ENCODE measurements around the gene ACIN1. TPM values are rescaled to one million over a fixed set of nuclear protein-coding genes. Genes with fewer than 3 reads are reported as not detected.

The ACIN1 gene
- total and polyA plus RNA-seq, 2 experiments from 2014 or later = 76.1 to 172 TPM

GRCh38 chr14:23043145-23043544 is 51.8 kb downstream of the ACIN1 start:
- Mint-ChIP-seq H3K4me1 (peaks cover 20% of the 10 kb centered on the region), H3K27me3 (ENCODE audit: insufficient read depth, low read depth, poor library complexity) (peaks cover 17% of the 10 kb centered on the region), H3K4me3 (no peak overlapping the region)

More at GRCh38 chr14:23043145-23043544, 51.8 kb downstream of the ACIN1 start:
- H3K9me3 Mint-ChIP-seq = no peaks in the 10 kb centered on the region; the same call in 2 of the 3 replicates
- peaks cover 5% of the 10 kb centered on the region for H3K36me3 Mint-ChIP-seq (ENCODE audit: low read depth)
- H4K20me1 ChIP-seq (replicated peaks; ENCODE audit: insufficient read depth) = no peaks in the 10 kb centered on the region
- no peaks in the 10 kb centered on the region for H3K9me2 ChIP-seq (ENCODE audit: insufficient read depth)
- H3K4me2 ChIP-seq = no peak overlapping the region
- no peak overlapping the region for H3K4me3 ChIP-seq
- TF ChIP-seq, protein P1, sequence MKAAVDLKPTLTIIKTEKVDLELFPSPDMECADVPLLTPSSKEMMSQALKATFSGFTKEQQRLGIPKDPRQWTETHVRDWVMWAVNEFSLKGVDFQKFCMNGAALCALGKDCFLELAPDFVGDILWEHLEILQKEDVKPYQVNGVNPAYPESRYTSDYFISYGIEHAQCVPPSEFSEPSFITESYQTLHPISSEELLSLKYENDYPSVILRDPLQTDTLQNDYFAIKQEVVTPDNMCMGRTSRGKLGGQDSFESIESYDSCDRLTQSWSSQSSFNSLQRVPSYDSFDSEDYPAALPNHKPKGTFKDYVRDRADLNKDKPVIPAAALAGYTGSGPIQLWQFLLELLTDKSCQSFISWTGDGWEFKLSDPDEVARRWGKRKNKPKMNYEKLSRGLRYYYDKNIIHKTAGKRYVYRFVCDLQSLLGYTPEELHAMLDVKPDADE (IDR thresholded peaks at IDR 0.05) = no peak
- TF ChIP-seq, protein P2, sequence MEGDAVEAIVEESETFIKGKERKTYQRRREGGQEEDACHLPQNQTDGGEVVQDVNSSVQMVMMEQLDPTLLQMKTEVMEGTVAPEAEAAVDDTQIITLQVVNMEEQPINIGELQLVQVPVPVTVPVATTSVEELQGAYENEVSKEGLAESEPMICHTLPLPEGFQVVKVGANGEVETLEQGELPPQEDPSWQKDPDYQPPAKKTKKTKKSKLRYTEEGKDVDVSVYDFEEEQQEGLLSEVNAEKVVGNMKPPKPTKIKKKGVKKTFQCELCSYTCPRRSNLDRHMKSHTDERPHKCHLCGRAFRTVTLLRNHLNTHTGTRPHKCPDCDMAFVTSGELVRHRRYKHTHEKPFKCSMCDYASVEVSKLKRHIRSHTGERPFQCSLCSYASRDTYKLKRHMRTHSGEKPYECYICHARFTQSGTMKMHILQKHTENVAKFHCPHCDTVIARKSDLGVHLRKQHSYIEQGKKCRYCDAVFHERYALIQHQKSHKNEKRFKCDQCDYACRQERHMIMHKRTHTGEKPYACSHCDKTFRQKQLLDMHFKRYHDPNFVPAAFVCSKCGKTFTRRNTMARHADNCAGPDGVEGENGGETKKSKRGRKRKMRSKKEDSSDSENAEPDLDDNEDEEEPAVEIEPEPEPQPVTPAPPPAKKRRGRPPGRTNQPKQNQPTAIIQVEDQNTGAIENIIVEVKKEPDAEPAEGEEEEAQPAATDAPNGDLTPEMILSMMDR (conservative IDR thresholded peaks at IDR 0.05; ENCODE audit: low read depth in 2 of 2) = no peak
- TF ChIP-seq POLR2AphosphoS5 (IDR thresholded peaks at IDR 0.05; ENCODE audit: low read depth) (no peak), ZNF114 (CRISPR knock-in tag; IDR thresholded peaks at IDR 0.05) (no peak), EZH2 (IDR thresholded peaks at IDR 0.05; ENCODE audit: low read depth, unreplicated experiment) (no peak), NANOG (IDR thresholded peaks at IDR 0.05; ENCODE audit: borderline replicate concordance) (no peak), CREB1 (CRISPR knock-in tag; IDR thresholded peaks at IDR 0.05; ENCODE audit: low read depth) (no peak), STAT1 (IDR thresholded peaks at IDR 0.05; ENCODE audit: unreplicated experiment) (no peak), JUNB (IDR thresholded peaks at IDR 0.05; ENCODE audit: unreplicated experiment) (no peak), ZNF462 (CRISPR knock-in tag; IDR thresholded peaks at IDR 0.05) (no peak), REST (IDR thresholded peaks at IDR 0.05; ENCODE audit: unreplicated experiment) (no peak), ZNF331 (CRISPR knock-in tag; IDR thresholded peaks at IDR 0.05; ENCODE audit: low read depth) (no peak), EZH2phosphoT487 (IDR thresholded peaks at IDR 0.05; ENCODE audit: unreplicated experiment) (no peak)
- H3K79me2 ChIP-seq (replicated peaks; ENCODE audit: insufficient read depth) = no peaks in the 10 kb centered on the region
- H3K27ac Mint-ChIP-seq = no peak overlapping the region
- no peak overlapping the region for H2AFZ ChIP-seq
- no peaks in the 10 kb centered on the region for H3K27me3 ChIP-seq (ENCODE audit: insufficient read depth)
- no peak for DNase-seq (ENCODE audit: low spot score)
- no peaks in the 10 kb centered on the region for H3K4me1 ChIP-seq (ENCODE audit: insufficient read depth)
- H3F3A ChIP-seq (replicated peaks; ENCODE audit: low read depth) = no peaks in the 10 kb centered on the region
- ATAC-seq = no peak
- no peaks in the 10 kb centered on the region for H3K36me3 ChIP-seq (ENCODE audit: insufficient read depth)
- no peak overlapping the region for H3K27ac ChIP-seq (ENCODE audit: low read depth)

Data from GM23338 (cell line).